Gastrocnemius medialis (tissue), 4 donors: ENCODE measurements around the gene SEMA4A. TPM values are rescaled to one million over a fixed set of nuclear protein-coding genes. Genes with fewer than 3 reads are reported as not detected.

Experiments
- ATAC-seq, 2 donors: fragments of 150-250 bp; one replicate each; pipeline ENCODE4 v1.9.1; 2016
- DNase-seq, 2 donors: peaks; one replicate each; pipeline ENCODE4 v3.0.0-alpha.2; 2019
- H3K27ac ChIP-seq, 4 donors: fragments of 200-600 bp; sonication (generic); 1 replicate in 1 of 4; 2 replicates in 3 of 4; pipeline ENCODE4 v1.5.1; 2016 to 2018; ENCODE audit warnings: mild to moderate bottlenecking in 2 of 4, moderate library complexity in 1 of 4
- H3K27me3 ChIP-seq, 3 donors: fragments of 200-600 bp; sonication (generic) in 2 of 3; 1 replicate in 1 of 3; 2 replicates in 2 of 3; pipeline versions ENCODE4 v1.5.1 to v1.6.0; 2016 to 2019; ENCODE audit warnings: mild to moderate bottlenecking in 1 of 3, moderate library complexity in 1 of 3
- H3K36me3 ChIP-seq, 2 donors: fragments of 200-600 bp; sonication (generic) in 1 of 2; one replicate each; pipeline ENCODE4 v1.5.1; 2017 to 2018
- H3K4me1 ChIP-seq, 2 donors: fragments of 200-600 bp; sonication (generic) in 1 of 2; one replicate each; pipeline ENCODE4 v1.5.1; 2016 to 2017; ENCODE audit warnings: mild to moderate bottlenecking in 2 of 2
- H3K4me3 ChIP-seq, 4 donors: fragments of 200-600 bp; sonication (generic) in 3 of 4; 1 replicate in 1 of 4; 2 replicates in 3 of 4; pipeline ENCODE4 v1.5.1; 2016 to 2019; ENCODE audit warnings: mild to moderate bottlenecking in 2 of 4
- H3K9me3 ChIP-seq, 3 donors: fragments of 200-600 bp; sonication (generic) in 2 of 3; 1 replicate in 1 of 3; 2 replicates in 2 of 3; pipeline ENCODE4 v1.5.1; 2016 to 2019
- CTCF ChIP-seq, 5 experiments: fragments of 450-650 bp in 3 of 5; fragments of 200-600 bp in 2 of 5; sonication (generic) in 2 of 5; IDR thresholded peaks in 4 of 5; conservative IDR thresholded peaks in 1 of 5; 1 replicate in 4 of 5; 2 replicates in 1 of 5; pipeline ENCODE4 v1.5.1; 2016 to 2019; ENCODE audit warnings: antibody characterized with exemption in 5 of 5, mild to moderate bottlenecking in 3 of 5, moderate library complexity in 3 of 5
- POLR2A ChIP-seq, 2 donors: fragments of 450-650 bp; IDR thresholded peaks; one replicate each; pipeline ENCODE4 v1.6.1; 2017; ENCODE audit warnings: antibody characterized with exemption in 2 of 2, mild to moderate bottlenecking in 2 of 2, moderate library complexity in 2 of 2
- in situ Hi-C, 4 donors: fragments of 200-750 bp; cut with MboI; loops; one replicate each; pipeline versions ENCODE4 v1.15.0 to v1.8.0; 2017; ENCODE audit warnings: low sequenced_read_pairs in 4 of 4
- intact Hi-C: fragments of 100-400 bp; cut with DNase I; formaldehyde crosslinking; loops from one replicate; pipeline ENCODE4 v1.15.1; 2023; ENCODE audit warnings: low total_unique reads
- total RNA-seq, 4 donors: library from RNA; depleted of rRNA; stranded (reverse); fragments of >200 nt; gene quantifications; one replicate each; pipeline versions ENCODE4 v1.1.0 to v1.2.3, GENCODE V29; 2016

Gene SEMA4A
- total RNA-seq, 4 donors from 2014 or later, result 0.29 to 2.4 (median 1.2) TPM

- Histone ChIP-seq H3K9me3 (no peaks in the 10 kb centered on the region), H3K36me3 (peaks cover 0 to 7% of the 10 kb centered on the region in 2 donors), H3K4me1 (peaks cover 8 to 11% of the 10 kb centered on the region in 2 donors), H3K27me3 (peaks cover 0 to 7% (median 3%) of the 10 kb centered on the region in 3 donors), H3K27ac (no peak overlapping the region), H3K4me3 (no peak overlapping the region)
- TF ChIP-seq POLR2A (IDR thresholded peaks at IDR 0.05) (no peak), CTCF (IDR thresholded peaks at IDR 0.05 in 4 of 5, conservative IDR thresholded peaks at IDR 0.05 in 1 of 5) (no peak)
- ATAC-seq (no peak), DNase-seq (peak in 1 of 2 donors; percentile 14)
- intact Hi-C loops, result no loop called here
- in situ Hi-C loops, result no loop called here
These were observed 9.5 kb upstream of the SEMA4A start for GRCh38 chr1:156143765-156144489.

- Histone ChIP-seq H3K27me3 (peaks cover under 1 to 15% (median 11%) of the 10 kb centered on the region in 3 donors), H3K36me3 (no peaks in the 10 kb centered on the region), H3K4me1 (peaks cover 8 to 11% of the 10 kb centered on the region in 2 donors), H3K27ac (no peak overlapping the region), H3K4me3 (no peak overlapping the region), H3K9me3 (no peaks in the 10 kb centered on the region)
- DNase-seq, result no peak
- TF ChIP-seq CTCF (IDR thresholded peaks at IDR 0.05 in 4 of 5, conservative IDR thresholded peaks at IDR 0.05 in 1 of 5) (no peak), POLR2A (IDR thresholded peaks at IDR 0.05) (no peak)
- in situ Hi-C loops, result loop anchor here in 3 of 4 donors (5.0 kb wide), 2 partner anchors 78 to 83 kb away; no protein-coding TSS in a partner anchor
- intact Hi-C loops, result loop anchor here (5.0 kb wide), 1 partner anchor 68 kb away; the partner anchor contains the start of gene PMF1
- ATAC-seq, result no peak
These were observed 8.6 kb upstream of the SEMA4A start for GRCh38 chr1:156144742-156145141.

GRCh38 chr1:156145650-156146019, 7.8 kb upstream of the SEMA4A start:
- in situ Hi-C loops, result loop anchor here in 3 of 4 donors (5.0 kb wide), 2 partner anchors 77 to 82 kb away; no protein-coding TSS in a partner anchor
- no peak overlapping the region for H3K27ac ChIP-seq
- H3K4me1 ChIP-seq, result peaks cover 8 to 11% of the 10 kb centered on the region in 2 donors

GRCh38 chr1:156146020-156146768, 7.2 kb upstream of the SEMA4A start:
- H3K36me3 ChIP-seq, result no peaks in the 10 kb centered on the region

More at GRCh38 chr1:156145650-156146019, 7.8 kb upstream of the SEMA4A start:
- H3K4me3 ChIP-seq, result no peak overlapping the region
- ATAC-seq (no peak), DNase-seq (no peak)
- no peaks in the 10 kb centered on the region for H3K9me3 ChIP-seq
- peaks cover 8 to 20% (median 17%) of the 10 kb centered on the region in 3 donors for H3K27me3 ChIP-seq
- intact Hi-C loops, result loop anchor here (1.0 to 5.0 kb wide), 2 partner anchors 67 to 80 kb away; partner anchors contain the start of gene PMF1
- H3K36me3 ChIP-seq, result no peaks in the 10 kb centered on the region
- no peak for TF ChIP-seq POLR2A (IDR thresholded peaks at IDR 0.05)
- no peak for TF ChIP-seq CTCF (IDR thresholded peaks at IDR 0.05 in 4 of 5, conservative IDR thresholded peaks at IDR 0.05 in 1 of 5)

More at GRCh38 chr1:156146020-156146768, 7.2 kb upstream of the SEMA4A start:
- ATAC-seq, result peak; percentile 61 to 66
- H3K4me1 ChIP-seq, result peaks cover 10 to 11% of the 10 kb centered on the region in 2 donors
- TF ChIP-seq POLR2A (IDR thresholded peaks at IDR 0.05) (no peak), CTCF (IDR thresholded peaks at IDR 0.05 in 4 of 5, conservative IDR thresholded peaks at IDR 0.05 in 1 of 5) (peak; percentile 58 to 72 (median 67))
- in situ Hi-C loops (loop anchor here in 3 of 4 donors (5.0 kb wide), 2 partner anchors 76 to 81 kb away; no protein-coding TSS in a partner anchor), intact Hi-C loops (loop anchor here (1.0 to 5.0 kb wide), 2 partner anchors 66 to 79 kb away; partner anchors contain the start of gene PMF1)
- peaks cover 8 to 21% (median 17%) of the 10 kb centered on the region in 3 donors for H3K27me3 ChIP-seq
- peak overlapping the region in 1 of 4 donors; percentile 6 for H3K4me3 ChIP-seq
- H3K9me3 ChIP-seq, result no peaks in the 10 kb centered on the region
- no peak overlapping the region for H3K27ac ChIP-seq
- peak in 1 of 2 donors; percentile 55 for DNase-seq
